ENCODE measurements around the gene CRHR2.
"Not testable (repeated sequence)": the region's sequence is repeated elsewhere in the genome, so short reads cannot be mapped to it uniquely, and the experiment has no call there.

Gene CRHR2

DNA sequence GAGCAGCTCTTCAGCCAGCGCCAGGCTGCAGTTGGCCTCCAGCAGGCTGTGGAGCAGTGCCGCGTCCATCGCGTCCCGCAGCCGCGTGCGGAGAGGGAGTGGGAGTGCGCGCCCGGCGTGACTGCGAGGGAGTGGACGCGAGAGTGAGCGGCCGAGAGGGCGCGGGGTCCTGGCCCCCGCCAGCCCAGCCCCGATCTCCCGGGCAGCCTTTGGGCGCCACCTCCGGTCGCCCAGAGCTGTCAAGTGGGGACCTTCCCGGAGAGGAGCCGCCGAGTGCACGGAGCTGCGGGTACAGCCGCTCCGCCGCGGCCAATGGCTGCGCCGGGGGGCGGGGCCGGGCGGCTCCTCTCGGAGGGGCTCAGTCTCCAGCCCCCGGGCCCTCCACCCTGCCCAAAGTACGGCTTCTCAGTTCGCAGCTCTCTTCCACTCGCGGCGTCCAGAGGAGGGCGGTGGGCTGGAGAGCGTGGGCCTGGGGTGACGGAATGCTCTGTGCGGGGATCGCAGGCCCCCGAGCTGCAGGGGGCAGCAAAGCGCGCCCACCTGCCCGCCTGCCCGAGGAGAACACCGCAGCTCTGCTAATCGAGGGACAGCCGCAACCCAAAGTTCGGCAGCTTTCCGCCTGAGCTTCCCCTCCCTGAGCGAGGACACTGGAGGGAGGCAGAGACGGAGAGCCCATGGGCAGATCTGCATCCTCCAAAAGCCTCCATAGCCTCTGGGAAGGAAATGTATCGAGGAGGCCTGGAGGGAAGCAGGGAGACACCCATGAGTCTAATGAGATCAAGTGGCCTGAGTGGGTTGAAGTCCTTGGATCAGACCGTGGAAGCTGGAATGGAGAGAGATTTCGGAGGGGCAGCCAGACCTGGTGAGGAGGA, at the start of gene CRHR2:
Gene CRHR2 (minus strand): TSS at position 245 of the 872 bp plus-strand sequence. CDS start 176 bp downstream, at position 69.
- DNase-seq (ENCODE audit: low read depth in 1 of 2, low spot score in 1 of 2): no peak

DNA sequence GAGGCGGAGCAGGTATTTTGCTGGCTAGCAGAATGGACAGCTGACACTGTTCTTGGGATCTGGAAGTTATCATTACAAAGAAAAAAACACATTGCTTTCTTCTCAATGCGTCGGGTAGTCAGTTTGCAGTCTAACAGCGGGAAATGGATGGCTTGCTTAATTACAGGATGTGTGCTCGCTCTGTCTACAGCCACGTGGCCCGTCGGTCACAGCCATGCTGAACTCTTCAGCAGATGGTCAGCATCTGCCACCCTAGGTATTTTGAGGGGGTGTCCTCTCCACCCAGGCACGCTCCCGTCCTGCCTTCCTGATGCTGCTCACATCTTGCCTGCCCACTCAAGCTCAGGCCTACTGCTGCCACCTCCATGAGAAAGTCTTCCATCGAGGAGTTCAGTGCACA, 49.3 kb upstream of the CRHR2 start:
- no peak for DNase-seq (ENCODE audit: low read depth in 1 of 2, low spot score in 1 of 2)

DNA sequence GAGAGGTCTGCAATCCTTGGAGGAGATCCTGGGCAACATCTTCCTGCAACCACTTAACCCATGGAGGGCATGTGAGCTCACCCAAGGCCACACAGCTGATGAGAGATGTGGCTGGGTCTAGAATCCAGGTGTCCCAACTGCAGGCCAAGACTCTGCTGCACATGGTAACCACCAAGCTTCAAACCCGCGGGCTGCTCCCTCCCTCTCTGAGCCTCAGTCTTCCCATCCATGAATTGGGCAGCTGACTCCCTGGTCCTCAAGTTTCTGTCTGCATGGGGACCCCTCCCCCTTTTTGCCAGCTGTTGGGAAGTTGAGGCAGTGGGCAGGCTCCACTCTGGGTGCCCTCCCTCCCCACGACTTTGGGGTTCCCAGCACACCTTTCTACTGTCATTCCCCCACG, 48.7 kb upstream of the CRHR2 start:
- no peak for DNase-seq (ENCODE audit: low read depth in 1 of 2, low spot score in 1 of 2)

DNA sequence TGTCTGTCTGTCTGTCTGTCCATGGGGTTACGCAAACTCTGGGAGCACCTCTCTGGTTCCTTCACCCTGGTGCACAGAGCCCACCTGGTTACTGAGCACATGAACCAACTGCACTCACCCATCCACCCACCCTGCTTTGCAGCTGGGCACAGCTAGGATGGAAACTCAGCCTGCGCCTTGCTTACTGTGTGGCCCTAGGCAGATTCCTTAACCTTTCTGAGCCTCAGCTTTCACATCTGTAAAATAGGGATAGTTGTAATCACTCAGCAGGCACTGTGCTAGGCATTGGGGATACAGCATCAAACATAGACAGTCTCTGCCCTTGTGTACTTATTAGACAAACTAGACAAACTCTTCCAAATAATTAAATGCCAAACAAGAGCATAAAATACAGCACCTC, 47.8 kb upstream of the CRHR2 start:
- no peak for DNase-seq (ENCODE audit: low read depth in 1 of 2, low spot score in 1 of 2)

DNA sequence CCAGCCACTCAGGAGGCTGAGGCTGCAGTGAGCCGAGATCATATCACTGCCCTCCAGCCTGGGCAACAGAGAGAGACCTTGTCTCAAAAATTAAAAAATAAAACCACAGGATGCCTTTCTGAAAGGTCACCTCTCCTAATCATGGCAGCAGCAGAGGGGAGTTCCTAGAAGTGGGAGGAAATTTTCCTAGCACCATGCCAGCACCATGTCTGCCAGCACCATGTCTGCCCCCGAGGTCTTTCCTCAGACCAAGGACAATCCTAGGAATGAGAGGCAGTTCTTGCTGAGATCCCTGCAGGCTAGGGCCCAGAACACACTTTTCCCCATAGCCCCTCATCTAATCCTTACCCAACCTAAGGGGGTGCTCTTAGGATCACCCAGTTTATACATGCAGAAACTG, 47.4 kb upstream of the CRHR2 start:
- no peak for DNase-seq (ENCODE audit: low read depth in 1 of 2, low spot score in 1 of 2)

DNA sequence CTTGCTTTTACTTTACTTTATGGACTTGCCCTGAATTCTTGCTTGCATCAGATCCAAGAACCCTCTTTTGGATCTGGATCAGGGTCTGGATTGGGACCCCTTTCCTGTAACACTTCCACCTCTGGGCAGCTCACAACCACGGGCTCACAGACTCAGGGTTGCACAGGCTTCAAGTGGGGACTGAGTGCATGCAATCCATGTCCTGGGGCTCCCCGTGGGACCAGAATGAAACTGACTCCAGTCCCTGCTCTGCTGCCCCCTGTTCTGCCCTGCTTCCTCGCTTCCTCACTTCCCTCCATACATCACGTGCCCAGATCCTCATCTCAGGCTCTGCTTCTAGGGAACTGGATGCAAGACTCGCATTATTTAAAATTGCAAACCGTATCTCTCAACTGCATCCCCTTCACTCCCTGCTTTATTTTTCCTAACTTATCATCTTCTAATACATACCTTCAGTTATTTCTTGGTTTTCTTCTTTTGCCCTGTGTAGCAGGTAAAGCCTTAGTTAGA, 46.4 kb upstream of the CRHR2 start:
- DNase-seq (ENCODE audit: low read depth in 1 of 2, low spot score in 1 of 2): no peak

DNA sequence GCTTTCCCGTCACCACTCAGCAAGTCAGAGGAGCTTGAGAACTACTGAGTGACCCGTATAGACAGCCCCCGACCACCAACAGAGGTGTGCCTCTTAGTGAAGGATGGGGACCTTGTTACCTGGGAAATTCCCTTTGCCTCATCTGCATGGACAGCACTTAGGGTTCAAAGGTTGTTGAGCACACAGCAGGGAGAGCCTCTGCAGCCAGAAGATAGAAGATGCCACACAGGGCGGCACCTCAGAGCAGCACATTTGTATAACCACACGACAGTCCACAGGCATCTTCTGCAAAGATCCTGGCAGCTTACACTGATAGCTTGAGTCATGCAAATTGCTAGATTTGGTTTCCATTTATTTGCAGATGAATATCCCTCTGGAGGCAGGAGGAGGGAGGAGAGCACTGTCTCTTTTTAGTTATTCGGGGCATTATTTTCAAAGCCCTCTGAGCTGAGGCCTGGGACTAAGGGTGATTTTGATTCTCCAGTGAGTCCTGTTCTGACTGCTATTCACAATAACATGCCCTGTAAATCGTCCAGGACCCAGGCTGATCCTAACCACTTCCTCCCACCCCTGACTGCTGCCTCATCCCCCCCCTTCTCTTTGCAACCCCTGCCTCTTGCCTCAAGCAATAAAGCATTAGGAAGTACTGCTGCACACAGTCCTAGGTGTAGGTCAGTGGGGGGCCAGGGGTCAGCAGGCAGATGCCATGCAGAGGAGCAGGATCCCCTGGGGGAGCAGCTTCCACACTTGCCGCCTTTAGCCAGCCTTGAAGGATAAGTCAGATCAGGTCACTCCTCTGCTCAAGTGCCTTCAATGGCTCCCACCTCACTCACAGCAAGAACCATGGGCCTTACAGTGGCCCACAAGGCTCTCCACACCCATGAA, 45.0 kb upstream of the CRHR2 start:
- DNase-seq (ENCODE audit: low read depth in 1 of 2, low spot score in 1 of 2): no peak

DNA sequence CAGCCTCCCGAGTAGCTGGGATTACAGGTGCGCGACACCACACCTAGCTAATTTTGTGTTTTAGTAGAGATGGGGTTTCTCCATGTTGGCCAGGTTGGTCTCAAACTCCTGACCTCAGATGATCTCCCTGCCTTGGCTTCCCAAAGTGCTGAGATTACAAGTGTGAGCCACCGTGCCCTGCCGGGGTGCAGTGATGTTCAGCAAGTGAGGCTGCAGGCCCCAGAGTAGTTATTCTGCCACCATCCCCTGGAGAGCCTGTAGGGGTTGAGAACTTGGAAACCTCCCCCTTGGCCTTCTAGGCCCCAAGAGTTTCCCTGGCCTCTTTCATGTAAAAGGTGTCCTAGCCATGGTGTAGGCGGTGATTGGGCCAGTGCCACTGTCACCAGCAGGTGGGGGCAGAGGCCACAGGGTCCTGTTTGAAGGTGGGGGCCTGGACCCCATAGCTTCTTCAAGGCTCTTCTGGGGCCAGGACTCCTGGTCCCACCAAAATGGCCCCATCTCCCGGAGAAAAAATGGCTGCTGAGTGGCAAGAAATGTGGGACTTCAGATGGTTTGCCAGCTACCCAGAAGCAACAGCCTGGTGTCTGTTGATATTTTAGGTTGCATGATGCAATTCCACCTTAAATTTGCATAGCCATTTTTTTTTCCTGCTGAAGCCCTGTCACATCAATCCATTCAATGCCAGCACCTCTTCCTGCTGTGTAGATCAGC, 44.2 kb upstream of the CRHR2 start:
- no peak for DNase-seq (ENCODE audit: low read depth in 1 of 2, low spot score in 1 of 2)

DNA sequence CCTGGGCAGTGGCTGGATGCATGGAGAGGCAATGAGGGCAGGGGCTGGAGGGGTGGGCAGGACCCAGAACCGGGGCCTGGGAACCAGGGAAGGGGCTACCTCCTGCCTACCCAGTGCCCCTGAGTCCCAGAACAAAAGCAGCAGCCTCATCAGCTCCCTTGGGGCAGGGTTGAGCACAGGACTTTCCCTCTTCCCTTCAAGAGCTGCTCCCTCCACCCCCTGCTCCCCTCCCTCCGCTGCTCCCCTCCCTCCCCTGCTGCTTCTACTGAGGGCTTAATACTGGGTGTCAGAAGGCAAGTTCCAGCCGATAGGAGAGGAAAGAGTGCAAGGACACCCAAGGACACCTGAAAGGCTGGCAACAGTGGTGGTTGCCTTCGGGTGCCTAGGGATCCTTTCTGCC, 41.5 kb upstream of the CRHR2 start:
- no peak for DNase-seq (ENCODE audit: low read depth in 1 of 2, low spot score in 1 of 2)

DNA sequence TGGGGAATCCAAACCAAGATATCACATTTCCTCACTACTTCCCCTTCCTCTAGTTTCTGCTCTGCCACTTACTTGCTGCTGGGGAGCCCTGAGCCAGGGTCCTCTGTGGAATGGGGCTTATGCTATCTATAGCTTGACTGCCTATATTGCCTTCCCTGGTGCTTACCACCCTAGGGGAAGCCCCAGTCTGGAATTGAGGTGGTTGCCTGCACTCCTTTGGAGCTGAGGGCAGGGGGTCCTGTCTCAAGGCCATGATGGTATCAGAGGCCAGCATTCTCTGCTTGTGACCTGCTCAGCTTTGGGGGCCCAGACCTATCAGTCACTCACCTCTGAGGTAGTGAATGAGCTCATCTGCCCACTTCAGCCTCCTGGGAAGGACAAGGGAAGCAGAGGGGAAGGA, 40.4 kb upstream of the CRHR2 start:
- no peak for DNase-seq (ENCODE audit: low read depth in 1 of 2, low spot score in 1 of 2)

DNA sequence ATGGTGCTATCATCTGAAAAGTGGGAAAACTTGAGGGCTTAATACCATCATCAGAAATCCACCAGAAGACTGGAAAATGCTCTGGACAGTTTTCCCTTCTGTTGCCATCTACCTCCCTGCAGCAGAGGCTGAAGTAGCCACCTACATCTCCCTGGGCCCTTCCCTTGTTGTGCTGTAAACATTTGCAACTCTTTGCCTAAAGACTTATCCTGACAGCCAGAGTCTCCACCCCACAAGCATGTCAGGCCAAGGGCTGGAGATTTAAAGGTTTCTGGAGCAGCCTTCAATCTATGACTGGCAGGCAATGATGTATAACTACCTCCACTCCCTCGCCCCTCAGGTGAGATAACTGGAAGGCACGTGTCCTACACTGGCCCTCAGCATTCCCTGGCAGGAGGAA, 39.9 kb upstream of the CRHR2 start:
- DNase-seq (ENCODE audit: low read depth in 1 of 2, low spot score in 1 of 2): no peak

DNA sequence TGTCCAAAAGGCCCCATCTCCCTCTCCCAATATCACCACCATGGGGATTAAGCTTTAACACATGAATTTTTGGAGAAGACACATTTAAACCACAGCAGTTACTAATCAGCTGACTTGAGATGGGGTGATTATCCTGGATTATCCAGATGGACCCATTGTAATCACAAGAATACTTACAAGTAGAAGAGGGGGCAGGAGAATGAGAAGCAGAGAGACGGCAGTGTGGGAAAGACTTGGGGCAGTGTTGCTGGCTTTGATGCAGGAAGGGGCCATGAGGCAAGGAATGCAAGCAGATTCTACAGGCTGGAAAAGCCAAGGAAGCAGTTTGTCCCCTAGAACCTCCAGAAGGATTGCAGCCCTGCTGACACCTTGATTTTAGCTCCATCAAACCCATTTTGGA, 39.0 kb upstream of the CRHR2 start:
- no peak for DNase-seq (ENCODE audit: low read depth in 1 of 2, low spot score in 1 of 2)

DNA sequence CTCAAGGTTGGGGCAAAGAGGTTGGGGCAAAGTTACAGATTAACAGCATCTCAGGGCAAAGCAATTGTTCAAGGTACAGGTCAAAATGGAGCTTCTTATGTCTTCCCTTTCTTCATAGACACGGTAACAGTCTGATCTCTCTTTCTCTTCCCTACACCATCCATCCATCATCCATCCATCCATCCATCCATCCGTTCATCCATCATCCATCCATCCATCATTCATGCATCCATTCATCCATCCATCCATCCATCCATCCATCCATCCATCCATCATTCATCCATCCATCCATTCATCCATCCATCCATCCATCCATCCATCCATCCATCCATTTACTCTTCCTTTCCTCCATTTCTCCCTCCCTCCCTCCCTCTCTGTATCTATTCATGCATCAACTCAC, 37.2 kb upstream of the CRHR2 start:
- DNase-seq (ENCODE audit: low read depth in 1 of 2, low spot score in 1 of 2): not testable (repeated sequence)

DNA sequence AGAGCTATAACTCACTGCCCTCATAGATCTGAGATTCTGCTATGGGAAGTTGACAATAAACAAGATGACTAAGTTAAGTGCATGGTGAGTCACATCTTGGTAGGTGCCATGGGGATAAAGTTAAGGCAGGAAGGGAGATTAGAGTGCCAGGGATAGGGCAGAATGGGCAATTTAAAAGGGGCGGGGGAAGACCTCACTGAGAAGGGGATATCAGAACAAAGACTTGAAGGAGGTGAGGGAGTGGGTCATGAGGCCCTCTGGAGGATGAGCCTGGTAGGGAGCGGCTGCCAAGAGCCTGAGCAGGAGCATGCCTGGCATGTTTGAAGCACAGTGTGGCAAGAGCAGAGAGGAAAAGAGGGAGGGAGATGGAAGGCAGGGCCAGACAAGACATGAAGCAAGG, 34.9 kb upstream of the CRHR2 start:
- DNase-seq (ENCODE audit: low read depth in 1 of 2, low spot score in 1 of 2): no peak

DNA sequence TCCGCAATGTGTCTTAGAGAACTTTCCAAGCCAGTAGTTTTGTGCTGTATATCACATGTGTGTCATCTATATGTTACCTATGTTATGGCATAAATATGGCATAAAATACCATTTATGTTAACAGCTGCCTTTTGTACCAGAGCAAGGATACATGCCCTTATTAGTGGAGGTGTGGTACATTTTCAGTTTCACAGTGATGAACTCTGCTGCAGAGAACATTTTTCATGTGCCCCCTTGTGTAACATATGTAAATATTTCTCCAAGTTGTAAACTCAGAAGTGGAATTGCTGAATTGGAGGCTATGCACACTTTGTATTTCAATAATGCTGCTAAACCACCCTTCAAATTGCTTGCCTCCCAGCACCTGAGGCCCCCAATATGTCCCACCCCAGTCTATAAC, 31.9 kb upstream of the CRHR2 start:
- DNase-seq (ENCODE audit: low read depth in 1 of 2, low spot score in 1 of 2): no peak

DNA sequence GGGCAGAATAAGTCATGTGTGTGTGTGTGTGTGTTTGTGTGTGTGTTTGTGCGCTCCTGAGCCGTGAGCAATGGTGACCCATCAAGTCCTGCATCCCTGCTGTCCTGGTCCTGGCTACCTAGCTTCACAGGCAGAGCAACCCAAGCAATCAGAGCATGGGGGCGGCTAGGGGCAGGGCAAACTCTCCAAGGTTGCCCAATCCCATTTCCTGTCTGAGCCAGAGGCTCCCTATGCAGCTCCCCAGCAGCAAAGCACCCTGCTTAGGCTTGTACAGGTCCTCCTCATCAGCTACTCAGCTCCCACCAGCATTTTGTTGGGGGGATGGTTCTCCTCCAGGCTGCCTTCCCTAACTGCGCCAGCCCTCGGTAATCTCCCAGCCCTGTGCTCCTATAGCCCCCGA, 31.1 kb upstream of the CRHR2 start:
- DNase-seq (ENCODE audit: low read depth in 1 of 2, low spot score in 1 of 2): no peak

DNA sequence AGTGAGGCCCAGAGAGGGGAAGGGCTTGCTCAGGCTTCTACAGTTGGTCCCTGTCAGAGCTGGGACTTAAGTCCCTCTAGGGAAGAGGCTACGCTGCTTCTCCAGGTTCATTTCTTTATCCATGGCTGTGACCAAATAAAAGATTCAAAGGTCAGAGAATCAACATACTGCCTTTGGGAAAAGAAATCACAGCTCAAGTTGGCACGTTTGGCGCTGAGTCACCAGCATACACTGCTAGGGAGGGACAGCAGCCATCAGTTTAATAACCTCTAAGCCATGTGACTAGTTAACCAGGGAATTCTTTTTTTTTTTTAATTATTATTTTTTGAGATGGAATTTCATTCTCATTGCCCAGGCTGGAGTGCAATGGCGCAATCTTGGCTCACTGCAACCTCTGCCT, 28.4 kb upstream of the CRHR2 start:
- no peak for DNase-seq (ENCODE audit: low read depth in 1 of 2, low spot score in 1 of 2)

DNA sequence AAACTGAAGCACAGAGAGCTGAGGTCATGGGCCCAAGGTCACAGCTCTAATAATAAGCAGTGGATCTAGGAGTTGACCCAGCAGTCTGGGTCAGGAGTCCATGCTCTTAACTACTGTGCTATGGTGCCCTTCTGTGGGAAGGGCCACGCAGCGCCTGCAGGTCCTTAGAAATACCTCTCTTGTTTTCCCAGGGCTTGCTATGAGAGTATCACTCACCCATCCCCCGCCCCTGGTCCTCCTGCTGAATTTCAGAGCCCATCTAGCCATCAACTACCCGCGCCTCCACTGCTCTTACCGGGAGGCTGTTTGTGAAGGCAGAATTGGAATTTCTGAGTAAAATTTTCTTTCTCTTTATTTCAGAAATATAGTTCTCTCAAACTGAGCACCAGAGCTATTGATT, 27.3 kb upstream of the CRHR2 start:
- DNase-seq (ENCODE audit: low read depth in 1 of 2, low spot score in 1 of 2): no peak

DNA sequence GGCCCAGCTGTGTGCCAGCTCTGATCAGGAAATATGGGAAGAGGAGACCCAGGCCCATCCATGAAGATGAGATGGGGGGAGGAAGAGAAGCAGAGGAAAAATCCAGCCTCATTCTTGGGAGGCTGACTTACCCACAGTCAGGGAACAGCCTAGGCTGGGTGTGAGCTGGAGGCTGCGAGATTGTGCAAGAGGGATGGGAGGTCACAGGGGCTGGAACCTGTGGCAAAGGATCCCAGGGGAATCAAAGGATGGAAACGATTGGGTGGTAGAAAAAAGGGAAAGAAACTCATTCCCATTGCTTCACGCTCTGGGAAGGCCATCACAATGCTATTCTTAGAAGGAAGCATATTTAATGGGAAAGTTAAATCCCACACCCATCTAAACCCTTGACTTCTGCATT, 26.7 kb upstream of the CRHR2 start:
- DNase-seq (ENCODE audit: low read depth in 1 of 2, low spot score in 1 of 2): no peak

DNA sequence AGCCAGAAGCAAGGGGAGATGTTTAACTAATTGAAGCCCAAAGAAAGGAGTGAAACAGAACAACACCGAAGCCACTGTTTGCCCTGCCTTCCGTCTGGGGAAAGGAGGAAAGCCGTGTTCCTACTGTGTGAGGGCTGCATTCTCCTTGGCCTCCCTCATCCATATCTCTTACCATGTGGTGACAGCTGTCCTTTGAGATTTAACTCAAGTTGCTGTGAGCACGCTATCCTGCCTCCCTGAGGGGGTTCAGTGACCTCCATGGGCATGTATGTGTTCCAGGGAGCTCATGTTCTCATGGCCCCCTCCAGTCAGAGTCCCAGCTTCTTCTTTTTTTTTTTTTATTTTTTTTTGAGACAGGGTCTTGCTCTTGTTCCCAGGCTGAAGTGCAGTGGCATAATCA, 26.2 kb upstream of the CRHR2 start:
- no peak for DNase-seq (ENCODE audit: low read depth in 1 of 2, low spot score in 1 of 2)
